GM18870 (cell line): ENCODE results near the gene VEZT.

Source experiments
- ATAC-seq: cut with Tn5 transposase; IDR thresholded peaks from one replicate; pipeline ENCODE4 v1.9.1; 2021; ENCODE audit warnings: moderate library complexity; ENCODE audit not compliant: unreplicated experiment

Gene VEZT

DNA sequence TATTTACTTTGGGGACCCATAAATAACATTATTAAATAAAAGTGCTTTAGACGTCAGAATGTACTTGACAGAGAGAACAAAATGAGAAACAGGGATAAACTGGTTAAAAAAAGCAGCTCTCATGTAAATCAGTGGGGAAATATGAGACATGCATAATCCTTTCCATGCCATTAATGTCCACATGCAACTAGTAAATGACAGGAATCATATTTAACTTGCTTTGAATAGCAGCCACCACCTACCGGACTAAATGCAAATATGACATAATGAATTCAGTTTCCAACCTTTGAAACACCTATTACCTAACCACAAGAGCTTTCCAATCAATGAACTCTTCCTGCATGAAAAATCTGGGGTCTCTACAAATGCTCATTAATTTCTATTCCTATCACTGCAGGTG, 20.0 kb upstream of the VEZT start:
- ATAC-seq = no peak

GRCh38 chr12:95198914-95199313, 18.7 kb upstream of the VEZT start:
- ATAC-seq = peak; percentile 42

DNA sequence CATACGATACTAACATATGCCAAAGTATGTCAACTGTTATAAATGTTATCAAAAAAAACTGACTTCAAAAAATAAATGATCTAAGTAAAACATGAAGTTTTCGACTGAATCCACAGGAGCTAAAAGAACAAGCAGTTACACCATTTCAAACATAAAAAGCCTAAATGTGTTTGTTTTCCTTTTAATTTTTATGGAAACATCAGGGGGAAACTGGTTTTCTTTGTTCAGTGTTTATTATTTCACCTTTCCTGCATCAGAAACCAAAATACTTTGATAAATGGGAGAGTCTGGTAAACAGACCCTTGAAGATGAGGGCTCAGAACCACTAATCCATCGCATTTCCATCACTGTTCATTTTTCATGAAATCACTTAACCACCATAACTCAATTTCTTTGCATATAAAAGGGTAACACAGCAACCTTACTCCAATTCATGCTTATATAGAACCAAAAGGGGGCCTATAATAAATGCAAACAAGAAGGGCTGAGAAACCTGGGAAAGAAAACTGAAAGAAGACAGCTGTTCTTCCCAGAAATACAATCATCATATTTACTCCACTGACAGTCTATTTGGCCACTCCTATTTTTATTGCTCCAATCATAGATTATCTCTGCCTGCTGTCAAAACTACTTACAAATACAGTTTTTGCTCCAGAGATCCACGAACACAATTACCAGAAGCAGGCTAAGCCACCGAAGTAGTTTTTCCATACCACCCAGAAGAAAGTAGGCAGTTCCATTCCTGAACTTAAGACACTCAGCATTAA, 17.3 kb upstream of the VEZT start:
- ATAC-seq = no peak

- no peak for ATAC-seq
Observed at GRCh38 chr12:95201056-95201670, 16.4 kb upstream of the VEZT start.

- ATAC-seq = no peak
Observed at GRCh38 chr12:95202691-95203486, 14.7 kb upstream of the VEZT start.

DNA sequence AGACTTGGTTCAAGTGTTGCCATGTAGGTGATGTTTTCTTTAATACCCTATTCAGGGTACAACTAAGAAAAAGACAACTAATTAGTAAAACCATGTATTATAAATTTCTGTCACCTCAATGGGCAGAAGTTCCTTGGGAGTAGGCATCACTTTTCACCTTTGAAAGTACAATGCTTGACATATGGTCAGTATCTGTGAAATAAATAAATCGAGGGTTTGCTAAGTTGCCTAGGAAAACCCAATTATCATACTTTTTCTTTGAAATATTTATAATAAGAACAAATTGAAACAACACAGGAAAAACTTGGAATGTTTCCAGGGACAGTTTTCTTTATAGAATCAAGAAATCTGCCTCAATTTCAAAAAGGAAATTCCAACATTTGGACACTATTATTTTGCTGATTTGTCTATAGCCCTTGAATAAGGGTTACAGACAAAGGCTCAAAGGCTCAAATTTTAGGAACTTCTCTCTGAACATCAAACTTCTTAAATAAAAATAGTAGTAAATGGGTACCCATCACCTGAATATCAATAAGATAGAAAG, 14.0 kb upstream of the VEZT start:
- no peak for ATAC-seq

DNA sequence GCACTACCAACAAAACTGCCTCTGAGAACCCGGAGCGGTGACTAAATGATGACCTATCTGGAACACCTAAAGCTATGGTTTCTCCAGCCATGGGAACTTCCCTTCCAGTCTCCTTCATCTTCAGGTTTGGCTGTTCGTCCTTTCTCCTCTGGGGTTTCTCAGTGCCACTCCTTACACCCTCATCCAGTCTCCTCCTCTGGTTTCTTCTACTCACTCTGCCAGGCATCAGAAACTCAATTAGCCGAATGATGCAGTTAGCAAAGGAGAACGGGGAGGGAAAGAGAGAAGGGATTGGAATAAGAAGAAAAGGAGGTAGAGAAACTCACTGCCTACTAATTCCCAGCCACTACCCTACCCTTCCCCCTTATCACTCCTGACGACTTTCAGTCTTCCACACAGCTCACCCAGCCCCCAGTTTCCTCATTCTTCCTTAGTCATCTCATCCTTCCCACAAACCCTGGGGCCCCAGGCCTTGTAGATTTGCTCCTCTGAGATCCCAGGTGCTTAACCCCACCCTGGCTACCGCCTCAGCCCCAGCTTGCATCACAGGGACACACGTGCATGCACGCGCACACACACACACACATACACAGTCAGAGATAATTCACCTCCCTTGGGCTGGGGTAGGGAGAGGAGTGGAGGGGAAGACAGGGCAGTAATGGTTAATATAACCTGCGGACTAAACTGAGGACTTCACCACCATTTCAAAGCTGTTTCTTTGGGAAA, 13.3 kb upstream of the VEZT start:
- no peak for ATAC-seq

- ATAC-seq = no peak
Observed at GRCh38 chr12:95205016-95205624, 12.5 kb upstream of the VEZT start.

DNA sequence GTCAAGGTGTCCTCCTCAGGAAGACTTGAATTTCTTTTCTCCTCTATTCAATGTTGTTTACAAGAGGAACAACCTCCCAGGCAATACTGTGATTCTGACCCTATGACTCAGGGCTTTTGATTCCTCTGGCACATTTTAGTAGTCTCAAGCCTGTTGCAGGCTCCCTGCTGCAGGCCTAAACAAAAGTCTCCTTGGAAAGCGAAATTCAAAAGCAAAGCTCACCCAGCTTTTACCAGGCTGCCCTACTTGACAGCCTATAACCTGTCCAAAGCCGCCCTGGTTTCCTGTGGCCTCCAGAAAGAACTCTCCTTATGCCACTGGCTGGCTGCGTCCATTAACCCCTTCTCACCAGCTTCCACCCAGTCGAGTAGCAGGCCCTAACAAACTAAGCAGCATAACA, 11.9 kb upstream of the VEZT start:
- no peak for ATAC-seq

DNA sequence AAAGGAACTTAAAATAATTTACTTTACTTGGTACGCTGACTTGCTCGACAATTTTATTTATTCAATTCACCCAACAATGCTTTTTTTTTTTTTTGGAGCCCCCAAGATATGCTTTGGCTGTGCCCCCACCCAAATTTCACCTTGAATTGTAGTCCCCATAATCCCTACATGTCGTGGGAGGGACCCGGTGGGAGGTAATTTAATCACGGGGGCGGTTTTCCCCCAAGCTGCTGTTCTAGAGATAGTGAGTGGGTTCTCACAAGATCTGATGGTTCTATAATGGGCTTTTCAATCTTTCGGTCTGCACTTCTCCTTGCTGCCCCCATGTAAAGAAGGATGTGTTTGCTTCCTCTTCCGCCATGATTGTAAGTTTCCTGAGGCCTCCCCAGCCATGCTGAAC, 10.7 kb upstream of the VEZT start:
- no peak for ATAC-seq

DNA sequence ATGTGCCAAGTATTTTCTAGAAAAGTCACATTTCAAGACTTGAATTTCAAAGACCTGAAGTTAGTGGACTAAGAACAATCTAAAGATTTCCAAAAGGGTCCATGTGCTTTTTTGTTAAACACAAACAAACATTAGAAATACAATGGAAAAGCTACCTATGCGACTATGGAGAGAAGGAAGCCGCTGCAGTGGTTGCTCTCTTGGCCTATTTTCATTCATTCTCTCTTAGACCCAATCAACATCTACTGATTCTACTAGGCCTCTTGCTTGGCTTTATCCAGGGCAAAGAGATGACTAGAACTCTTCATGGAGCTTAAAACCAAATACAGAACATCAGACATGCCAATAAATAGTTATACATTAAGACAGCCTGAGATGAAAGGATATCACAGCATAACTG, 10.2 kb upstream of the VEZT start:
- ATAC-seq = no peak

DNA sequence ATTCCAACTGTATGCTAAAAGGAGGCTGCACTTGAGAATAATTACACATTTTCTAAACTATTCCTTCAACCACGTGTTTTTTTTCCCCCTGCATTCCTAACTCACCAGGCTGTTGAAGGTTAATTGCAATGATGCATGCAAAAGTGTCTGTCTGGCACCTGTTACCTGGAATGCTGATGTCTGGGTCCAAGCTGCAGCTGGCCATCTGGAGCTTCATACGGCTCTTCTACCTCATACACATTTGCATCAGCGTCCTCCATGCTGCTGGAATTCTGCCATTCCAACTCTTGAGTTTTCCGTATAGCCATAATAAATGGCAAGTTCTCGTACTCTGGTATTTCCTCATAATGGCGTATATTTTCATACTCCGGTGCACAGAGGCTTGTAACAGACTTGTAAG, 8.9 kb upstream of the VEZT start:
- no peak for ATAC-seq

- ATAC-seq = no peak
Observed at GRCh38 chr12:95212586-95212985, 5.0 kb upstream of the VEZT start.

- no peak for ATAC-seq
Observed at GRCh38 chr12:95213119-95213518, 4.5 kb upstream of the VEZT start.

DNA sequence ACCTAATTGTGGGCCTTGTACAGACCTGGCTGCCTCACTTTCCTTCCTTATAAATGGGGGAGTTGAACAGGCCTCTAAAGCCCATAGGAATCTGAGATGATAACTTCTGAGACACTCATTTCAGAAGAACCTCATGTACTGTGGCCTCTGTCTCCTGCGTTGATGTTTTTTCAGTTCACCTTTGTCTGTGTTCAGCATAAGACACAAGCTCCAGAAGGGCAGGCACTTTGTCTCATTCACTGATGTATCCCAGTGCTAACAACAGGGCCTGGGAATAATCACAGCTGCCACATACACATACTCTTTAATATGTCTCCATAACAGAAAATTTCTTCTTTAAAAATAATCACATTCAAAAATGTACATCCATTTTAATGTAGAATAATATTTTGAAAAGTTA, 3.7 kb upstream of the VEZT start:
- no peak for ATAC-seq

- no peak for ATAC-seq
Observed at GRCh38 chr12:95214466-95214865, 3.1 kb upstream of the VEZT start.

DNA sequence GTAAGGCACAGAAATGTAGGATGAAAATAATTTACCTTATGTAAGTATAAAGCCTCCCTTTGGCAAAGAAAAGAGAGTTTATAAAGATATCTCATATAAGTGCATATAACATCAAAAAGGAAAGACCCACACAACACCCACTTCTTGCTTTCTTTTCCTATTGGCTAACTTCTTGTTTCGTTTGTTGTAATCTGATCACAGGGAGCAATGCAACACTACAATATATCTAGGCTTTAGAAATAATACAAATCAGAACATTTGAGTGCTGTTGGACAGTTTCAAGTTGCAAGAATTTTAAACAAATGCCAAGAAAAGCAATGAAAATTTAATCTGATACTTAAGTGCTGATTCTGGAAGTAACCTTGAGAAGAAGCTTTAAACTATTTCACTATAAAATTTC, 1.7 kb upstream of the VEZT start:
- ATAC-seq = no peak

DNA sequence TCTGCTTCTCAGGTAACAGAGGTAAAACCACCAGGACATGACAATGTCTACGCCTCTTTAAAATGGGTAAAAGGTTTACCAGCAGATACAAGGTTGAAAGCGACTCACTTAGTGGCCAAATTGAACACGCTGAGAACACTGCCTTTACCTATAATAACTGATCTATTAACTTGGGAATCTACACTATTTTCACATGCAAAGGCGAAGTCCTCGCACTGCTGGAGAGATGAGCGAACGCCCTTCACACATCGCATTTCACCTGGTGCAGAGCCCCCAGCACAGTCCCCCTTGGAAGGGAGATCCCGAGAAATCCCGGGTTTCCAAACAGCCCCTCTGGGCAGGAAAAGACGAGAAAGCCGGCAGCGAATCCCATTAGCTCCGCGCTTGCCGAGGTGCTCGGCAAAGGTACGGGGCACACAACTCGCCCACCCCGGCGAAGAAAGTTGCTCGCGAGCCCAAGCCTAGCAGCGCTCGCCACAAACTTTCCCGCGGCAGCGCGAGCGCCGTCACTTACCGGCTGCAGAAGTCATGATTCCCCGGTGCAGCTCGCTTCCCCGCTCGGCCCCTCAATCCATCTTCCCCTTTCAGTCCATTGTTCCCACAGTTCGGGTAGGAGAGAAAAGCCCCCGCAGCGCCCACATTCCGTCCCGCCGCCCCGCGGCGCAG, 763 bp upstream of the VEZT start:
- peak; percentile 2 for ATAC-seq

DNA sequence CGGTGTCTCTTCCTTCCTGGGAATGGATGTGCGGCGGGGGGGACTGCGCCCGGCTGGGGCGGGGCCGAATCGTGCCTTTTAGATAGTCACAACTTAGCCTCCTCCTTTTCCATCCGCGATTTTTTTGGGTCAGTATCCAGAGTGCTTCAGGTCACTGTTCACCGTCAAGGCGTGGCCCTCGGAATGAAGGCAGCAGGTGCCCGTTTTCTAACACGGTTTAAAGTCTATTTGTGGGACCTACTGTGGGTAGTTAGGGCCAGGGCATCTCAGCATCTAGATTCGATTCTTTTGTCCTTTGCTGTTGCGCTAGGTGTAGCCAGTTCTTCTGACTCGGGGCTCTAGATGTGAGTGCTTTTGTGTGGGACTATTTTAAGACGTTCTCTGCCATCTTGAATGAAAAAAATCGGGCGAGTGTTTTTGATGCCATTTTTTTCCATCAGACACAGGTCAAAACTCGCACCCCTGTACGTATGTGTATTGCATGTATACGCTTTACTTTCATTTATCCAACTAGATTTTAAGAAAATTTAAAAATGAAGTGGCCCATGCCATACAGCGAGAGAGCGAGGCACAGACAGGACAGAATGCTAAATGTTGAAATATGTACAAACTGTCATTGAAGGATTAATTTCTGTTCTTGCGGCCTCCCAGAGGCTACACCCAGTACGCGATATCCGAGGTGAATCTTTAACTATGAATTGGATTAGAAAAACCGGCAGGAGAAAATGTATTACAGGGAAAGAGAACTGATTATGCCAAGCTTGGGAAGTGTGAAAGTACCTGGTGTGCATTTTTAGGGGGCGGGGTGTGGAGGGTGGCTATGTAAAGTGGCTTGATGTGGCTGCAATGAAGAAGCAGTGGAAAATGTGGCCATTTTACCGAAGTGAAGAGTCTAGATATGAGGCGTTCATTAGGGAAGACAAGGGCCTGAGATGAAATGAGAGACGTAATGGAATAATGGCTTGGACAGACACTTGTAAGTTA, 835 bp downstream of the VEZT start:
- no peak for ATAC-seq
